OCI-LY7 (cell line): ENCODE results near the gene CACNB2. TPM values are rescaled to one million over a fixed set of nuclear protein-coding genes. Genes with fewer than 3 reads are reported as not detected.

Source experiments
- BruUV-seq: library from RNA; stranded (reverse); fragments of 400-500 nt; replicated peaks from 2 replicates; lab custom pipeline; 2021; lab: Mats Ljungman, UMichigan
- CTCF ChIA-PET: fragments of 300-600 bp; sonication (Branson Sonifier 250); formaldehyde crosslinking; loops from one replicate; lab custom pipeline; 2022; ENCODE audit warnings: antibody characterized with exemption; ENCODE audit not compliant: unreplicated experiment; lab: Charles Lee
- POLR2A ChIA-PET: fragments of 300-600 bp; sonication (Branson Sonifier 250); formaldehyde crosslinking; loops from one replicate; lab custom pipeline; 2022; ENCODE audit warnings: antibody characterized with exemption; lab: Charles Lee
- DNase-seq: peaks from one replicate; pipeline ENCODE4 v3.0.0-alpha.2; 2015; ENCODE audit warnings: low spot score
- H2AFZ ChIP-seq: fragments of 200-600 bp; sonication (generic), shearing (Covaris generic); 2 replicates; pipeline ENCODE4 v1.6.1; 2014; ENCODE audit warnings: mild to moderate bottlenecking, antibody characterized with exemption, low read length, moderate library complexity
- H3K27ac ChIP-seq: fragments of 200-600 bp; sonication (generic); 2 replicates; pipeline ENCODE4 v1.5.1; 2014; ENCODE audit warnings: mixed run types, low read depth, mild to moderate bottlenecking, moderate library complexity, low read length, inconsistent platforms; ENCODE audit not compliant: poor library complexity, severe bottlenecking
- H3K36me3 ChIP-seq: fragments of 200-600 bp; sonication (generic); 2 replicates; pipeline ENCODE4 v1.6.1; 2014; ENCODE audit warnings: mild to moderate bottlenecking, antibody characterized with exemption, low read length, moderate library complexity, mixed read lengths; ENCODE audit not compliant: insufficient read depth
- H3K4me1 ChIP-seq: fragments of 200-600 bp; sonication (generic); 2 replicates; pipeline ENCODE4 v1.5.1; 2014; ENCODE audit warnings: mild to moderate bottlenecking, low read length; ENCODE audit not compliant: insufficient read depth, poor library complexity, severe bottlenecking
- H3K4me2 ChIP-seq: fragments of 200-600 bp; sonication (generic); 2 replicates; pipeline ENCODE4 v1.6.1; 2014; ENCODE audit warnings: mild to moderate bottlenecking, low read length
- H3K4me3 ChIP-seq: fragments of 200-600 bp; sonication (generic); 2 replicates; pipeline ENCODE4 v1.5.1; 2014; ENCODE audit warnings: mild to moderate bottlenecking, low read depth, low read length; ENCODE audit not compliant: poor library complexity, severe bottlenecking
- H3K79me2 ChIP-seq: fragments of 200-600 bp; sonication (generic); 2 replicates; pipeline ENCODE4 v1.6.1; 2016; ENCODE audit warnings: low read depth, mild to moderate bottlenecking, low read length, moderate library complexity, mixed read lengths; ENCODE audit not compliant: insufficient read depth
- H3K9me2 ChIP-seq: fragments of 200-600 bp; sonication (generic); 2 replicates; pipeline ENCODE4 v1.6.1; 2016; ENCODE audit warnings: mild to moderate bottlenecking, low read length, mixed read lengths; ENCODE audit not compliant: insufficient read depth
- H3K9me3 ChIP-seq: fragments of 200-600 bp; sonication (generic); 2 replicates; pipeline ENCODE4 v1.6.1; 2014; ENCODE audit warnings: mild to moderate bottlenecking, mixed run types, low read length, mixed read lengths
- H4K20me1 ChIP-seq: fragments of 200-600 bp; sonication (generic); 2 replicates; pipeline ENCODE4 v1.6.1; 2014; ENCODE audit warnings: mild to moderate bottlenecking, antibody characterized with exemption, low read length, moderate library complexity, mixed read lengths; ENCODE audit not compliant: insufficient read depth
- EZH2phosphoT487 ChIP-seq: fragments of 200-600 bp; sonication (generic); IDR thresholded peaks from 2 replicates; pipeline ENCODE4 v1.6.1; 2018; ENCODE audit warnings: low read depth, borderline replicate concordance, mild to moderate bottlenecking, mixed run types, antibody characterized with exemption, low read length, moderate library complexity, mixed read lengths
- intact Hi-C: fragments of 100-400 bp; cut with micrococcal nuclease; formaldehyde crosslinking; loops from one replicate; pipeline ENCODE4 v1.10.0; 2022; ENCODE audit not compliant: unreplicated experiment
- total RNA-seq, 2 experiments: library from RNA; depleted of rRNA in 1 of 2; stranded (reverse); fragments of >200 nt in 1 of 2; shearing (Covaris generic) in 1 of 2; gene quantifications; 2 replicates each; pipeline ENCODE4 v1.2.3, GENCODE V29; 2014 to 2022
- TF ChIP-seq, protein P1 (sequence below): fragments of 200-600 bp; sonication (generic); conservative IDR thresholded peaks from 2 replicates; pipeline ENCODE4 v1.5.1; 2014; ENCODE audit warnings: mild to moderate bottlenecking, antibody characterized with exemption, low read length, moderate library complexity, mixed read lengths

Gene CACNB2
- total RNA-seq, 2 experiments from 2014 or later = not detected

DNA sequence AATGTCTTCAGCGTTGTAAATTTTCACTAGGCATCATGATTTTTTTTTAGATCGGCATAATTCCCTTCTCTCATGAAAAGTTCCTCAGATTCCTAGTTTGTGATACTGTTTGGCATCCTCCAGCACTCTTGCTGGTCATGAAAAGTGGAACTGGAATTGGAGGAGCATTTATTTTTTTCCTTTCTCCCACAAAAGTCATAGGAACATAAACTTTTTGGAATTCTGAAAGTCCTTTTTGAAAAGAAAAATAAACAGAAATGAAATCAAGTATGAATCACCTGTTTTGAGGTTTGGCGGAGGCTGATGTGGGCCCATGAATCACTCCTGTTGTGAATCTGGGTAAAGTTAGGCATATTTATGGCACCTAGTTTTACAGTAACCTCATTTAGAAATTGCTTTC lies 17.7 kb downstream of the CACNB2 start:
- intact Hi-C loops = no loop called here
- H3K4me2 ChIP-seq = no peak overlapping the region
- no peak overlapping the region for H3K27ac ChIP-seq
- no peak for DNase-seq
- ChIA-PET POLR2A (no interaction called here), CTCF (no interaction called here)
- H3K36me3 ChIP-seq = no peaks in the 10 kb centered on the region
- no peaks in the 10 kb centered on the region for H3K9me2 ChIP-seq
- H3K4me3 ChIP-seq = no peak overlapping the region
- no peak for TF ChIP-seq EZH2phosphoT487
- TF ChIP-seq, protein P1, sequence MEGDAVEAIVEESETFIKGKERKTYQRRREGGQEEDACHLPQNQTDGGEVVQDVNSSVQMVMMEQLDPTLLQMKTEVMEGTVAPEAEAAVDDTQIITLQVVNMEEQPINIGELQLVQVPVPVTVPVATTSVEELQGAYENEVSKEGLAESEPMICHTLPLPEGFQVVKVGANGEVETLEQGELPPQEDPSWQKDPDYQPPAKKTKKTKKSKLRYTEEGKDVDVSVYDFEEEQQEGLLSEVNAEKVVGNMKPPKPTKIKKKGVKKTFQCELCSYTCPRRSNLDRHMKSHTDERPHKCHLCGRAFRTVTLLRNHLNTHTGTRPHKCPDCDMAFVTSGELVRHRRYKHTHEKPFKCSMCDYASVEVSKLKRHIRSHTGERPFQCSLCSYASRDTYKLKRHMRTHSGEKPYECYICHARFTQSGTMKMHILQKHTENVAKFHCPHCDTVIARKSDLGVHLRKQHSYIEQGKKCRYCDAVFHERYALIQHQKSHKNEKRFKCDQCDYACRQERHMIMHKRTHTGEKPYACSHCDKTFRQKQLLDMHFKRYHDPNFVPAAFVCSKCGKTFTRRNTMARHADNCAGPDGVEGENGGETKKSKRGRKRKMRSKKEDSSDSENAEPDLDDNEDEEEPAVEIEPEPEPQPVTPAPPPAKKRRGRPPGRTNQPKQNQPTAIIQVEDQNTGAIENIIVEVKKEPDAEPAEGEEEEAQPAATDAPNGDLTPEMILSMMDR = no peak
- H2AFZ ChIP-seq = no peak overlapping the region
- H3K79me2 ChIP-seq = no peaks in the 10 kb centered on the region
- H3K4me1 ChIP-seq = no peaks in the 10 kb centered on the region
- no peaks in the 10 kb centered on the region for H3K9me3 ChIP-seq
- H4K20me1 ChIP-seq = no peaks in the 10 kb centered on the region
- BruUV-seq = no TSS peak

DNA sequence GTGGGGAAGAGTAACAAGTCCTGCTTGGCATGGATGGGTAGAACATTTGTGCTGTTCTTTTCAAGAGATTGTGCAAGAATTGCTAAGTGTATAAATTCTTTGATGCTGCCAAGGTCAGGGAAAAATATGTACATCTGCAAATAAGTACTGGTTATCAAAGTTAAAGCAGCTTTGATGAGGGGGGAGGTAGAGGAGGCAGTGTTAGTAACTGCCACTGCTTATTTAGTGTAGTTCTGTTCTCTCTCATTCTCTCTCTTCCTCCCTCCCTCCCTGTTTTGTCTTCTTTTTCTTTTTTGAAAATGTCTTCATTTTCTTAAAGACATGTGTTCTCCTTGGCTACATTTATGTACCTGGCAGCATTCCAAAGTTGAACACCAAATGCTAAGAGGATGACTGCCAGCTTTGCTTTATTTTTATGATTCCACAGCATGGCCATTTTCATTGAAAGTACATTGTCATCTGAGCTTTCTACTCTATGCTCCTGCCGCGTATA lies 18.6 kb downstream of the CACNB2 start:
- no peak for TF ChIP-seq EZH2phosphoT487
- TF ChIP-seq, protein P1 = no peak
- Histone ChIP-seq H4K20me1 (no peaks in the 10 kb centered on the region), H3K9me3 (no peaks in the 10 kb centered on the region), H3K36me3 (no peaks in the 10 kb centered on the region), H2AFZ (no peak overlapping the region), H3K79me2 (no peaks in the 10 kb centered on the region), H3K9me2 (no peaks in the 10 kb centered on the region), H3K4me2 (no peak overlapping the region), H3K4me1 (no peaks in the 10 kb centered on the region), H3K27ac (no peak overlapping the region), H3K4me3 (no peak overlapping the region)
- ChIA-PET CTCF (no interaction called here), POLR2A (no interaction called here)
- intact Hi-C loops = no loop called here
- BruUV-seq = no TSS peak
- no peak for DNase-seq

DNA sequence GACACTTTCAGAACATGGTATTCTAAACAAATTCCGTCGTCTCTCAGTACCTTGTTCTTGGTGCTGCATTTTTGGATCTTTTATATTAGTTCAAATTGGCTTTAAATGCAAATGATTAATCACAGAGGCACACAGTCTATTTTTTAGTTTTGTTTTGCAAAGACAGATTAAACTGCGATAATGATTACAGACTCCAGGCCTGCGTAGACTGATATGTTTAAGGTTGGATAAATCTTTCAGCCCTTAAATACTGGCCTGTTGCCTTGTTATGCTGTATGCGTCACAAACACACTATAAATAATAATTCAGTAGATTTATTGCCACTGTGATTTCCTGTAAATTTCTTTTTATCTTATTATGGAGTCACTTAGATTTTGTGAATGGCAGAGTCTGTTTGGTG lies 19.3 kb downstream of the CACNB2 start:
- TF ChIP-seq, protein P1 = no peak
- no peak for TF ChIP-seq EZH2phosphoT487
- Histone ChIP-seq H3K79me2 (no peaks in the 10 kb centered on the region), H2AFZ (no peak overlapping the region), H3K4me1 (no peaks in the 10 kb centered on the region), H3K4me2 (no peak overlapping the region), H3K4me3 (no peak overlapping the region), H3K27ac (no peak overlapping the region), H4K20me1 (no peaks in the 10 kb centered on the region), H3K9me2 (no peaks in the 10 kb centered on the region), H3K36me3 (no peaks in the 10 kb centered on the region), H3K9me3 (no peaks in the 10 kb centered on the region)
- DNase-seq = no peak
- no TSS peak for BruUV-seq
- POLR2A ChIA-PET = no interaction called here
- intact Hi-C loops = no loop called here
- CTCF ChIA-PET = no interaction called here
